NCI-H524 (cell line): Measurements from ENCODE around the gene MYLK2.
"Not testable (repeated sequence)": the region's sequence is repeated elsewhere in the genome, so short reads cannot be mapped to it uniquely, and the experiment has no call there.

Experiments
- DNase-seq, 2 experiments: peaks; one replicate each; lab custom pipeline; 2025; lab: John Stamatoyannopoulos, UW

MYLK2 gene

DNA sequence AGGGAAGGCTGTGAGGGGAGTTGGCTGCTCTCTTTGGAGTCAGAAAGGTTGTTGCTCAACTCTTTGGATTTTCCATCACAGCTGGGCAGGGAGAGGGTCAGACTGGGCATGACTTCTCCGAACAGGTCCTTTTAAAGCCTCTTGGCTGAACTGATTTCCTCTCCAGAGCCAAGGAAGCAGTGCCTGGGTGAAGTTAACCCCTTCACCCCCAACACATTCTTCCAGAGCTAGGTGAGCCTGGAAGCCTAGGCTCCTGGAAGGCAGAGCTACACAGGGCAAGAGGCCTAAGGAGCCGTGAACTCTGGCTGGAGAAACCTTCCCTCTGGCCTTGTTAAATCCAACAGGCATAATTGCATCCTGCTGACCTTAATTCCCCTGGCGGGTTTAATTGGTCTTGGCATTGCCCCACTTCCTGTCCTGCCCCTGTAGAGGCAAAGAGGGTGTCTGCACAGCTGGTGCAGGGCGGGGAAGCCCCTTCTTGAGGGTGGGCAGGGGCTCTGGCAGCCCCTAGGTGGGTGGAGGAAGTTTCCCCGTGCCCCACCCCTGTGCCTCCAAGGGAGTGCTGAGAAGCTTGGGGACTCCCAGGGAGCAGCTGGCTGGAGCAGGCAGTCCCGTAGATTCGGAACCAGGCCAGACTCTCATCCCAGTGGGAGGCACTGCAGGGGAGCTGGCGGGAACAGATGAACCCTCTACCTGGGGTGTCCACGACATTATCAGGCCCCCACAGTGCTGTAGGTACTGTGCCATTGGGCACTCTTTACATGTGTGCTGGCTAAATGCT is 3.6 kb upstream of the MYLK2 start:
- peak; percentile 30 to 44 for DNase-seq

GRCh38 chr20:31816221-31816620 is 2.9 kb upstream of the MYLK2 start:
- DNase-seq = no peak

DNA sequence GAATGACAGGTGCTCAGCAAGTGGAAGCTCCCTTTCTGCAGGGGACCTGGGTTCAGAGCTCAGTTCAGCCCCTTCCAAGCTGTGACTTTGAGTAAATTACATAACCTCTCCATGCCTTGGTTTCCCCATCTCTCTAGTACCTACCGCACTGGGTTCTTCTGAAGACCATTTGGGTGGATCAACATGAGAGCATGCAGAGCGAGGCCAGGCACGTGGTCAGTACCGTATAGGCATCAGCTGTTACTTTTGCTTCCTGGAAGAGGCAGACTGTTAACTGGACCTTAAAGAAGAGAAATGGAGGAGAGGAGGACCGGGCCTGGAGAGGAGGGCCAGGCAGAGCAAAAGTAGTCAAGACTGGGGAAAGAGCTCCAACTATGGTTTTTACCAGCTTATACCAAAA is 1.7 kb upstream of the MYLK2 start:
- no peak for DNase-seq

- DNase-seq = no peak
Observed at GRCh38 chr20:31818376-31818908, 714 bp upstream of the MYLK2 start.

DNA sequence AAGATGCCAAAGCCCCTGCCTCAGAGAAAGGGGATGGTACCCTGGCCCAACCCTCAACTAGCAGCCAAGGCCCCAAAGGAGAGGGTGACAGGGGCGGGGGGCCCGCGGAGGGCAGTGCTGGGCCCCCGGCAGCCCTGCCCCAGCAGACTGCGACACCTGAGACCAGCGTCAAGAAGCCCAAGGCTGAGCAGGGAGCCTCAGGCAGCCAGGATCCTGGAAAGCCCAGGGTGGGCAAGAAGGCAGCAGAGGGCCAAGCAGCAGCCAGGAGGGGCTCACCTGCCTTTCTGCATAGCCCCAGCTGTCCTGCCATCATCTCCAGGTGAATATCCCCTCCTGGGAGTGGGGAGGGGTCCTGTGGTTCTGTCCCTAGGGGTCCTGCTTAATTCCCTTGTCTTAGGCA is 1.1 kb downstream of the MYLK2 start:
- no peak for DNase-seq

GRCh38 chr20:31821427-31821826 is 2.3 kb downstream of the MYLK2 start:
- DNase-seq = no peak

DNA sequence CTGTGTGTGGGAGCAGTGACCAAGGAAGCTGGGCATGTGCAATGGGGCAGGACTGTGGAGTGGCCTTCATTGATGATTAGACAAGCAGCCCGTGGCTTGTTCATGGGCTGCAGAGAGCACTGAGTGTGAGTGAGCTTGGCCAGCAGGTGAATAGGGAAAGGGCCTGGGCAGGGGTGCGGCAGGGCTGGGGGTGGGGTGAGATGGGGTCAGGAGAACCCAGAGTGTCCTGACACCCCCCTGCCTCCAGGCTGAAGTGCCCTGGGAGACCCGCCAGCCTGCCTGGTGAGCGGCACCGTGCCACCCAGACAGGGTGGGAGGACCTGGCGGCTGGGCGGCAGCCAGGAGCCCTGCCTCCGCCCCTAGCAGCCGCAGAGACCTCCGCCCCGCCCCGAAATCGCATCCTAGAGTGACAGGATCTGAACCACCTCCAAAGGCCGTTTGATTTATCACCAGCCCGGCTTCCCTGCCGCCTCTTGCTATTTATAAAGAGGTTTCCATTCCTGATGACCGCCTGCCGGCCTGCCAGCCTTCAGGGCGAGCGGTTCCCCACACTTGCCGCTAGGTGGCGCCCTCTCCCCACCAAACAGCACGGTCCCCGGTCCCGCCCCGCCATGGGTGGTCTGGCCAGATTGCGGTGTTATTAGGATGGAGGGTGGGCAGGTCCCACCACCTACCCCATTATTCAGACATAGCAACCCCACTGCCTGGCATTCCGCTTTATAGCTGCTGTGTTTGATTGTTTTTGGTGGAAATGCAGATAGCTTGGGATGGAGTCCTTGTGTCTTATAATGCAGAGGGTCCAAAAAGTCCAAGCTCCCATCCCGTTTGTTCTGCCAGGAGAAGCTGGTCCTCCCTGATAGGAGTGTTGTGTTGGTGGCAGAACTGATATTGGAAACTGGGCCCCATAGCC is 3.5 kb downstream of the MYLK2 start:
- DNase-seq = peak; percentile 81 to 83

DNA sequence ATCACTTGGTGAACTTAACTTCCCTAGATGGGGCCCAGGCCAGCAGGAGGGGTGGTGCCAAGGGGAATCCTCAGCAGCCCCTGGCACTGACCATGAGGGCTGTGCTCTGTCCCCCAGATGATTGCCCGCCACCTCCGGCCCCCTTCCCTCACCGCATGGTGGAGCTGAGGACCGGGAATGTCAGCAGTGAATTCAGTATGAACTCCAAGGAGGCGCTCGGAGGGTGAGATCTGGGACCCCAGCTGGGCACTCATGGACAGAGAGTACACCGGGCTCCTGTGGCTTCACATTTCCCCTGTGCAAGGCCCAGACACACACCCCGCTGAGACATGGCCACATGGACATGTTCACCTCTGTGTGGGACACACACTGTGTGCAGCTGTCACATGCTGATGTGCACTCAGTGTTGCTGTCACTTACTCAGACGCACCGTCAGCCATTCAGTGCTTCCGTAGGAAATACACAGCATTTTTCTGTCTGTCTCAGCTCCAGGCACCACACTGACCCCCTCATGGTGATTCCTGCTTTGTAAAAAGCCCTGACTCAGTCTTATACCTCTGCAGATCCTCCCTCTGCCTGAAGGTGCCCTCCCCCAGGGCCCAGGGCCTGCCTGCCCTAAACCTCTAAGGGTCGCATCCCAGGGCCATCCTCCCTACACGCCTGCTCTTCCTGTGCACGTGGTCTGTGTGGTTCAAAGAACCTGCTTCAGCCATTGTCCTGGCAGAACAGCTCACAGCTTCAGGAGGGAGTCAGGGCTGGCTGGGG is 4.4 kb downstream of the MYLK2 start:
- DNase-seq = no peak

DNA sequence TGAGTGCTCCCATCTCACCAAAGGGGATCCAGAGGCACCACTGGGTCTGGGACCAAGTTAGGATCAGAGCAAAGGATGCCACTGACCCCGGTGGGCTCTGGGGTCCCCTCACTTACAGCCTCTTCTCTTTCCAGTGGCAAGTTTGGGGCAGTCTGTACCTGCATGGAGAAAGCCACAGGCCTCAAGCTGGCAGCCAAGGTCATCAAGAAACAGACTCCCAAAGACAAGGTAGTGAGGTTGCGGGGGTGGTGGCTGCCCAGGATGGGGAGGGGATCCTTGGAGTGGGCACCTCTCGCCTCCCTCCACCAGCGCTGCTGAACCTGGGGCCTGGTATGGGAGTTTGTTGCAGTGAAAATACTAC is 4.9 kb downstream of the MYLK2 start:
- DNase-seq = no peak

- no peak for DNase-seq
Observed at GRCh38 chr20:31824554-31825313, 5.6 kb downstream of the MYLK2 start.

DNA sequence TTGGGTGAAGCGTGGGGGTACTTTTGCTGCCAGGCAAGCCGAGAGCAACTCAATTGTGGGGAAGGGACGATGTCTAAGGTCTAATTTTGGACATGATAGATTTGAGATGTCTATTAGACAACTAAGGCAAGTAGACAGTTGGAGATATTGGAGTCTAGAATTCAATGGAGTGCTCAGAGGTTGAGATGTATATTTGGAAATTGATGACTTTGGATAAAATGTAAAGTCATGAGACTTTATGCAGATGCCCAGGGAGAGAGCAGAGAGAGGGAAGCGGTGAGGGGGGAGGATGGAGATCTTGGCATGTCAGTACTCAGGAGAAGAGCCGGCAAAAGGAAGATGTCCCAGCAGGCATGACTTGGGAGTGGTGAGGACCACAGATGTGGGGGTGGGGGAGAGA is 6.9 kb downstream of the MYLK2 start:
- no peak for DNase-seq

DNA sequence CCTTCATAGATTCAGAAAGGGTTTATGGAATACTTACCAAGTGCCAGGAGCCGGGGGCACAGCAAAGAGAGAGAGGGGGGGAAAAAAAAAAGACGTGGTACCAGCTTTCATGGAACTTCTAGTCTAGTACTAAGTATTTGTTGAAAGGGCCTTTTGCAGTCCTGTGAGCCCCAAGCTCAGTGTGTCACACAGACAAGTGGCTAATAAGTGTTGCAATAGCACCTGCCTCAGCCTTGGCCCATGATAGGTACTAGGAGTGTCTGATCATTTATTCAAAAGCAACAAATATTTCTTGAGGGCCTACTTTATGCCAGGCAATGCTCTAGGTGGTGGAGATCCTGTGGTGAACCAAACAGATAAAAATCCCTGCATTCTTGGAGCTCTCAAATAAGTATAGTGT is 7.9 kb downstream of the MYLK2 start:
- no peak for DNase-seq

DNA sequence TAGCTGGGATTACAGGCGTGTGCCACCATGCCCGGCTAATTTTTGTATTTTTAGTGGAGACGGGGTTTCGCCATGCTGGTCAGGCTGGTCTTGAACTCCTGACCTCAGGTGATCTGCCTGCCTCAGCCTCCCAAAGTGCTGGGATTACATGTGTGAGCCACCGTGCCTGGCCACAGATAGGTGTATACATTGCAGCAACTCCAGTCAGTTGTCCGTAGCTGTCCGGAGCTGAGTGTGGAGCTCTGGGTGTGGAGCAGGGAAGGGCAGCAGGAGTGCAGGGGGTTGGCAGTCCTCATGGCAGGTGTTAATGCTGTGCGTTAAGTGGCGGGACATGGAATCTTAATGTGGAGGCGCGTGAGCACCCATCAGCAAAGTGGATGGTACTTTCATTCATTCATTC is 8.9 kb downstream of the MYLK2 start:
- DNase-seq = not testable (repeated sequence)

DNA sequence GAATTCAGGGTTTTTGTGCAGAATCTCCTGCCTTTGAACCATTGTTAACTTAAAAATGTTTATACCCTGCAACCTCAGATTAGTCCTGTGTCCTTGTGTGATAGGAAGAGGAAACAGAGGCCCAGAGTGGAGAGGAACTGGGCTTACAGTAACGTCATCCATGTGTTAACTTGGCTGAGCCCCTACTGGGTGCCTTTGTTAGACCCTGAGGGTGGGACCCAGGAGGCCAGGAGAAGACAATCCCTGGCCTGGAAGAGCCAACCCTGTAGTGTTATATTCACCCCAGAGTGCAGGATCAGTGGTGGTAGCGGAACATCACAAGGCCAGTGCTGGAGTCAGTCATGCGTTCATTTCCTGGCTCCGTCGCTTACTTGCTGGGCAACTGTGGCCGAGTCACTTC is 10.6 kb downstream of the MYLK2 start:
- DNase-seq = no peak

DNA sequence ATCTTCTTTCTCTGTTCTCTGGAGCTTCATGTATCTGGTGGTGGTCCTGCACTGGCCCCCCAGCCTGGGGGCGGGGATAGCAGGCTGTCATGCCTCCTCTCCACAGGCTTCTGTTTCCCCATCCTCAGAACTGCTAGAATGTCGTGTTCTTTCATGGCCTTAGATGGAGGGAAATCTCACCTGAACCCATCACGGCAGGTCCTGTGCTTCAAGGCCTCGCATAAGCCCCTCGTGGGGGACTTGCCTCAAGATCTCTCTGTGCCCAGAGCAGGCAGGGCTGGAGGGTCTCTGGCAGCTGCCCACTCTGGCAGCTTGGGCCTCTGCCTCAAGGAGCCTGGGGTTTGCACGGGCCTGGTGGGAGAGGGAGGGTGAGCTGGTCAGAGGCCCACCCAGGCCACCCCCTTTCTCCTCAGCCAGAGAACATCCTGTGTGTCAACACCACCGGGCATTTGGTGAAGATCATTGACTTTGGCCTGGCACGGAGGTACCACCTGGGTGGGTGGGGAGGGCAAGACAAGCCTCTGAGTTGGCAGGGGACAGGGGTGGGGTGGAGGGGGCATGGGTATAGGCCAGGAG is 11.3 kb downstream of the MYLK2 start:
- no peak for DNase-seq

GRCh38 chr20:31831211-31831610 is 12.1 kb downstream of the MYLK2 start:
- no peak for DNase-seq

DNA sequence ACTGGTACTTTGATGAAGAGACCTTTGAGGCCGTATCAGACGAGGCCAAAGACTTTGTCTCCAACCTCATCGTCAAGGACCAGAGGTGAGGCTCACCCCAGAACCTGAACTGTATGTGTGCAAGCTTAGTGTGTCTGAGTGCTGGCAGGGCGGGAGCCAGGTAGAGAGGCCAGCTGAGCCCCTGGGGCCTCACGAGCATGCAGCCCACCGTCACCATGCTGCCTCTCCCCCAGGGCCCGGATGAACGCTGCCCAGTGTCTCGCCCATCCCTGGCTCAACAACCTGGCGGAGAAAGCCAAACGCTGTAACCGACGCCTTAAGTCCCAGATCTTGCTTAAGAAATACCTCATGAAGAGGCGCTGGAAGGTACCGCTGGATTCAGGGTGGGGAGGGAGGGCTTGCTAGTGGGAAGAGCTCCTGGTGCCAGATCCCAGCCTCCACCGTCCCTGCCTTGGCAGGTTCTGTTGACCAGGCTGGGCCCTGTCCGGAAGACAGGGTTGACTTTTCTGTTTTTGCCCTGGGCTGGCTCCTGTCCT is 12.7 kb downstream of the MYLK2 start:
- no peak for DNase-seq

GRCh38 chr20:31833130-31833930 is 14.2 kb downstream of the MYLK2 start:
- peak in 1 of 2 experiments; percentile 74 for DNase-seq

DNA sequence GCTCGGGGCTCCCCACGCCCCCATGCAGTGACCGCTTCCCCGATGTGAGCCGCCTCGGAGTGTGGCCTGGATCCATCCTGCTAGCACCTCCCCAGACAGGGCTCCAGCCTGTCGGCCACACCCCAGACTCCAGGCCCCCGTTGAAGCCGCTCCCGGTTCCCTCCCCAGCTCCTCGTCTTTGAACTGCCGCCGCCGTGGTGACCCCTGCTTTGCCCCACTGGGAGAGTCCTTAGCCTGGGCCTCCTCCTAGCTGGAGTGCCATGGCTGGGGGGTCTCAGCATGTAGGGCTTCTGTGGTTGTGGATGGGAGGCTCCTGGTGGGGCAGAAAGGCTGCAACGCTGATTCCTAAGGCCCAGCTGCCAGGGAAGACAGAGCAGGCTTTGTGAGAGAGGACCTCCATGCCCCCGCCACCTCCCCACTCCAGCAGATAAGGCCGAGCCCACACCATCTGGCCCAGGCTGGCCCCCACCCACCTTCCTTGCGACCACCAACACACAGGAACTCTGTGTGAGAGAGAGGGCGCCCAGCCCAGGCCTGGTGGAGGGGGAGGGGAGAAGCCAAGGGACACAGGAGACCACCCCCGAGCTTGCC is 14.9 kb downstream of the MYLK2 start:
- DNase-seq = no peak

GRCh38 chr20:31835554-31835953 is 16.4 kb downstream of the MYLK2 start:
- DNase-seq = no peak
